Keratinocyte (primary cell): ENCODE results near the gene YIPF2. TPM values are rescaled to one million over a fixed set of nuclear protein-coding genes. Genes with fewer than 3 reads are reported as not detected.

Experiments used
- DNase-seq: peaks from one replicate; pipeline ENCODE4 v3.0.0-alpha.2; 2011; ENCODE audit warnings: low read depth, missing footprints, low spot score
- FAIRE-seq: peaks from 2 replicates; lab custom pipeline; 2011; peaks lifted over from hg19 to GRCh38; lab: Jason Lieb, UNC
- H2AFZ ChIP-seq: 2 replicates; pipeline ENCODE4 v1.6.0; 2012; ENCODE audit warnings: low read length, control low read depth, inconsistent platforms; ENCODE audit not compliant: control insufficient read depth
- H3K27ac ChIP-seq: 2 replicates; pipeline ENCODE4 v1.5.1; 2011; ENCODE audit warnings: low read length; ENCODE audit not compliant: control insufficient read depth, insufficient read depth
- H3K27me3 ChIP-seq: 3 replicates; pipeline ENCODE4 v1.6.0; 2011; ENCODE audit warnings: low read length; ENCODE audit not compliant: control insufficient read depth, insufficient read depth; ENCODE audit errors: extremely low read depth
- H3K36me3 ChIP-seq, 2 experiments: 2 replicates in 1 of 2; 3 replicates in 1 of 2; pipeline ENCODE4 v1.5.1; 2011; ENCODE audit warnings: low read length in 2 of 2, mild to moderate bottlenecking in 1 of 2; ENCODE audit not compliant: control insufficient read depth in 2 of 2, insufficient read depth in 2 of 2; ENCODE audit errors: extremely low read depth in 1 of 2
- H3K4me1 ChIP-seq: 3 replicates; pipeline ENCODE4 v1.5.1; 2011; ENCODE audit warnings: low read length; ENCODE audit not compliant: control insufficient read depth, insufficient read depth; ENCODE audit errors: extremely low read depth
- H3K4me2 ChIP-seq: 3 replicates; pipeline ENCODE4 v1.6.0; 2011; ENCODE audit warnings: low read depth, low read length; ENCODE audit not compliant: control insufficient read depth, insufficient read depth; ENCODE audit errors: extremely low read depth
- H3K4me3 ChIP-seq, 3 experiments: fragments of 200-600 bp in 1 of 3; sonication (generic) in 1 of 3; 2 replicates in 2 of 3; 3 replicates in 1 of 3; pipeline ENCODE4 v1.5.1; 2011 to 2016; ENCODE audit warnings: low read length in 3 of 3, mild to moderate bottlenecking in 3 of 3, control low read depth in 2 of 3, inconsistent platforms in 1 of 3, low read depth in 1 of 3, mixed read lengths in 1 of 3, mixed run types in 1 of 3, moderate library complexity in 1 of 3; ENCODE audit not compliant: control insufficient read depth in 2 of 3, insufficient read depth in 2 of 3; ENCODE audit errors: extremely low read depth in 1 of 3
- H3K79me2 ChIP-seq: 2 replicates; pipeline ENCODE4 v1.6.0; 2012; ENCODE audit warnings: low read length; ENCODE audit not compliant: control insufficient read depth, insufficient read depth
- H3K9ac ChIP-seq: 3 replicates; pipeline ENCODE4 v1.6.0; 2011; ENCODE audit warnings: low read length; ENCODE audit not compliant: control insufficient read depth, insufficient read depth; ENCODE audit errors: extremely low read depth
- H3K9me1 ChIP-seq: 3 replicates; pipeline ENCODE4 v1.6.0; 2011; ENCODE audit warnings: low read length; ENCODE audit not compliant: control insufficient read depth, insufficient read depth; ENCODE audit errors: extremely low read depth
- H3K9me3 ChIP-seq: 2 replicates; pipeline ENCODE4 v1.5.1; 2012; ENCODE audit warnings: low read depth, low read length; ENCODE audit not compliant: control insufficient read depth
- H4K20me1 ChIP-seq: 3 replicates; pipeline ENCODE4 v1.6.0; 2011; ENCODE audit warnings: low read length; ENCODE audit not compliant: control insufficient read depth, insufficient read depth; ENCODE audit errors: extremely low read depth
- CTCF ChIP-seq, 3 experiments: IDR thresholded peaks in 1 of 3; conservative IDR thresholded peaks in 1 of 3; optimal IDR thresholded peaks in 1 of 3; 2 replicates in 2 of 3; 3 replicates in 1 of 3; pipeline versions ENCODE3 to v1.5.1; 2011; ENCODE audit warnings: low read length in 3 of 3, mild to moderate bottlenecking in 3 of 3, moderate library complexity in 2 of 3, control low read depth in 1 of 3, inconsistent platforms in 1 of 3; ENCODE audit not compliant: insufficient read depth in 2 of 3; ENCODE audit errors: extremely low read depth in 1 of 3
- EZH2 ChIP-seq: IDR thresholded peaks from one replicate; pipeline ENCODE4 v1.6.1; 2012; ENCODE audit warnings: inconsistent platforms, mild to moderate bottlenecking, low read length, moderate library complexity
- dilution Hi-C: fragments of 300-500 bp; cut with MboI; formaldehyde crosslinking; loops from one replicate; pipeline ENCODE4 v1.7.0; 2020; ENCODE audit warnings: low sequenced_read_pairs; ENCODE audit not compliant: extremely low pct_ligation_motif_present
- polyA plus RNA-seq, 5 experiments: library from polyadenylated mRNA; depleted of rRNA in 3 of 5; stranded (reverse) in 3 of 5; stranded (forward) in 1 of 5; unstranded in 1 of 5; fragments of >200 nt; gene quantifications; 1 replicate in 1 of 5; 2 replicates in 3 of 5; 3 replicates in 1 of 5; pipeline versions ENCODE4 v1.2.1 to v1.2.3, GENCODE V29; 2011 to 2012; ENCODE audit warnings: missing spikeins in 2 of 5, low read depth in 1 of 5, low replicate concordance in 1 of 5

Gene YIPF2
- polyA plus RNA-seq, 1 donor (not counting 4 experiments of a cell fraction or from before 2014, with no cell fraction given): 26.9 TPM

- FAIRE-seq (no peak), DNase-seq (no peak)
- Histone ChIP-seq H3K36me3 (peaks cover 14 to 20% of the 10 kb centered on the region in 2 experiments), H3K27me3 (no peaks in the 10 kb centered on the region), H3K9ac (no peak overlapping the region), H3K9me1 (no peaks in the 10 kb centered on the region), H3K4me3 (no peak overlapping the region), H2AFZ (no peak overlapping the region), H3K79me2 (peaks cover 20% of the 10 kb centered on the region), H3K4me1 (peaks cover 10% of the 10 kb centered on the region), H3K4me2 (no peak overlapping the region), H3K9me3 (no peaks in the 10 kb centered on the region), H3K27ac (no peak overlapping the region), H4K20me1 (no peaks in the 10 kb centered on the region)
- TF ChIP-seq EZH2 (no peak), CTCF (optimal IDR thresholded peaks at IDR 0.05 in 1 of 3, IDR thresholded peaks at IDR 0.05 in 1 of 3, conservative IDR thresholded peaks at IDR 0.05 in 1 of 3; ENCODE audit: extremely low read depth in 1 of 3, insufficient read depth in 2 of 3, low read length in 3 of 3) (no peak)
- dilution Hi-C loops: no loop called here
These were observed 3.8 kb downstream of the YIPF2 start for GRCh38 chr19:10924597-10924996.

GRCh38 chr19:10923260-10924112 lies 5.0 kb downstream of the YIPF2 start:
- peaks cover 8% of the 10 kb centered on the region for H3K4me1 ChIP-seq
- no peak for DNase-seq
- no peak for TF ChIP-seq CTCF (optimal IDR thresholded peaks at IDR 0.05 in 1 of 3, IDR thresholded peaks at IDR 0.05 in 1 of 3, conservative IDR thresholded peaks at IDR 0.05 in 1 of 3; ENCODE audit: extremely low read depth in 1 of 3, insufficient read depth in 2 of 3, low read length in 3 of 3)
- no peak for TF ChIP-seq EZH2
- FAIRE-seq: no peak
- H3K9ac ChIP-seq: no peak overlapping the region
- peaks cover 13% of the 10 kb centered on the region for H3K79me2 ChIP-seq
- H3K9me1 ChIP-seq: no peaks in the 10 kb centered on the region
- H3K9me3 ChIP-seq: no peaks in the 10 kb centered on the region
- peaks cover 24 to 27% of the 10 kb centered on the region in 2 experiments for H3K36me3 ChIP-seq
- H3K4me2 ChIP-seq: no peak overlapping the region
- no peak overlapping the region for H3K4me3 ChIP-seq
- H4K20me1 ChIP-seq: no peaks in the 10 kb centered on the region
- dilution Hi-C loops: no loop called here
- H2AFZ ChIP-seq: no peak overlapping the region
- no peaks in the 10 kb centered on the region for H3K27me3 ChIP-seq
- H3K27ac ChIP-seq: no peak overlapping the region
